Measurements from ENCODE around the gene API5. TPM values are rescaled to one million over a fixed set of nuclear protein-coding genes. Genes with fewer than 3 reads are reported as not detected.

API5 gene
- total and polyA plus RNA-seq, 2 donors, result 56.4 to 76.7 TPM

GRCh38 chr11:43376065-43376464, 64.3 kb downstream of the API5 start:
- Histone ChIP-seq H3K4me1 (ENCODE audit: control insufficient read depth in 2 of 2, insufficient read depth in 2 of 2, low read length in 2 of 2) (no peaks in the 10 kb centered on the region), H3K36me3 (ENCODE audit: control insufficient read depth in 2 of 2, insufficient read depth in 2 of 2, low read length in 1 of 2) (peaks cover 0 to 5% of the 10 kb centered on the region in 2 donors), H3K27me3 (ENCODE audit: control insufficient read depth in 2 of 2, insufficient read depth in 1 of 2, low read length in 1 of 2) (no peaks in the 10 kb centered on the region), H3K4me3 (ENCODE audit: low read length in 2 of 2) (no peak overlapping the region), H3K9me3 (ENCODE audit: control insufficient read depth in 2 of 2, insufficient read depth in 1 of 2, low read length in 1 of 2) (no peaks in the 10 kb centered on the region), H3K27ac (ENCODE audit: low read depth in 1 of 2, low read length in 1 of 2) (no peak overlapping the region)
- 98% methylated on average over 2 of the region's 2 CpGs for WGBS
- no peak for DNase-seq (ENCODE audit: low read depth in 6 of 9, low spot score in 9 of 9)

- H3K4me3 ChIP-seq (ENCODE audit: low read length in 2 of 2), result no peak overlapping the region
- whole genome bisulfite sequencing, result 96% methylated on average over 2 of the region's 2 CpGs
- no peak for DNase-seq (ENCODE audit: low read depth in 6 of 9, low spot score in 9 of 9)
- no peaks in the 10 kb centered on the region for H3K4me1 ChIP-seq (ENCODE audit: control insufficient read depth in 2 of 2, insufficient read depth in 2 of 2, low read length in 2 of 2)
- H3K27ac ChIP-seq (ENCODE audit: low read depth in 1 of 2, low read length in 1 of 2), result no peak overlapping the region
- H3K9me3 ChIP-seq (ENCODE audit: control insufficient read depth in 2 of 2, insufficient read depth in 1 of 2, low read length in 1 of 2), result no peaks in the 10 kb centered on the region
- peaks cover 0 to 10% of the 10 kb centered on the region in 2 donors for H3K36me3 ChIP-seq (ENCODE audit: control insufficient read depth in 2 of 2, insufficient read depth in 2 of 2, low read length in 1 of 2)
- no peaks in the 10 kb centered on the region for H3K27me3 ChIP-seq (ENCODE audit: control insufficient read depth in 2 of 2, insufficient read depth in 1 of 2, low read length in 1 of 2)
These were observed 64.8 kb downstream of the API5 start for GRCh38 chr11:43376594-43376993.

GRCh38 chr11:43377389-43377788, 65.6 kb downstream of the API5 start:
- H3K27ac ChIP-seq (ENCODE audit: low read depth in 1 of 2, low read length in 1 of 2), result no peak overlapping the region
- no peak overlapping the region for H3K4me3 ChIP-seq (ENCODE audit: low read length in 2 of 2)
- no peak for DNase-seq (ENCODE audit: low read depth in 6 of 9, low spot score in 9 of 9)
- no peaks in the 10 kb centered on the region for H3K27me3 ChIP-seq (ENCODE audit: control insufficient read depth in 2 of 2, insufficient read depth in 1 of 2, low read length in 1 of 2)
- no peaks in the 10 kb centered on the region for H3K4me1 ChIP-seq (ENCODE audit: control insufficient read depth in 2 of 2, insufficient read depth in 2 of 2, low read length in 2 of 2)
- H3K36me3 ChIP-seq (ENCODE audit: control insufficient read depth in 2 of 2, insufficient read depth in 2 of 2, low read length in 1 of 2), result peaks cover 0 to 10% of the 10 kb centered on the region in 2 donors
- H3K9me3 ChIP-seq (ENCODE audit: control insufficient read depth in 2 of 2, insufficient read depth in 1 of 2, low read length in 1 of 2), result no peaks in the 10 kb centered on the region

- H3K36me3 ChIP-seq (ENCODE audit: control insufficient read depth in 2 of 2, insufficient read depth in 2 of 2, low read length in 1 of 2), result peaks cover 0 to 10% of the 10 kb centered on the region in 2 donors
- no peaks in the 10 kb centered on the region for H3K4me1 ChIP-seq (ENCODE audit: control insufficient read depth in 2 of 2, insufficient read depth in 2 of 2, low read length in 2 of 2)
- 97% methylated on average over 3 of the region's 3 CpGs for WGBS
- DNase-seq (ENCODE audit: low read depth in 6 of 9, low spot score in 9 of 9), result no peak
- H3K27ac ChIP-seq (ENCODE audit: low read depth in 1 of 2, low read length in 1 of 2), result no peak overlapping the region
- no peak overlapping the region for H3K4me3 ChIP-seq (ENCODE audit: low read length in 2 of 2)
- no peaks in the 10 kb centered on the region for H3K27me3 ChIP-seq (ENCODE audit: control insufficient read depth in 2 of 2, insufficient read depth in 1 of 2, low read length in 1 of 2)
- H3K9me3 ChIP-seq (ENCODE audit: control insufficient read depth in 2 of 2, insufficient read depth in 1 of 2, low read length in 1 of 2), result no peaks in the 10 kb centered on the region
These were observed 67.1 kb downstream of the API5 start for GRCh38 chr11:43378897-43379296.

GRCh38 chr11:43381802-43382201, 70.0 kb downstream of the API5 start:
- H3K9me3 ChIP-seq (ENCODE audit: control insufficient read depth in 2 of 2, insufficient read depth in 1 of 2, low read length in 1 of 2), result no peaks in the 10 kb centered on the region
- H3K4me3 ChIP-seq (ENCODE audit: low read length in 2 of 2), result no peak overlapping the region
- H3K36me3 ChIP-seq (ENCODE audit: control insufficient read depth in 2 of 2, insufficient read depth in 2 of 2, low read length in 1 of 2), result peaks cover 0 to 10% of the 10 kb centered on the region in 2 donors
- DNase-seq (ENCODE audit: low read depth in 6 of 9, low spot score in 9 of 9), result no peak
- WGBS, result 94% methylated on average over 2 of the region's 2 CpGs
- H3K27ac ChIP-seq (ENCODE audit: low read depth in 1 of 2, low read length in 1 of 2), result no peak overlapping the region
- H3K27me3 ChIP-seq (ENCODE audit: control insufficient read depth in 2 of 2, insufficient read depth in 1 of 2, low read length in 1 of 2), result no peaks in the 10 kb centered on the region
- no peaks in the 10 kb centered on the region for H3K4me1 ChIP-seq (ENCODE audit: control insufficient read depth in 2 of 2, insufficient read depth in 2 of 2, low read length in 2 of 2)

- Histone ChIP-seq H3K4me1 (ENCODE audit: control insufficient read depth in 2 of 2, insufficient read depth in 2 of 2, low read length in 2 of 2) (no peaks in the 10 kb centered on the region), H3K9me3 (ENCODE audit: control insufficient read depth in 2 of 2, insufficient read depth in 1 of 2, low read length in 1 of 2) (no peaks in the 10 kb centered on the region), H3K27me3 (ENCODE audit: control insufficient read depth in 2 of 2, insufficient read depth in 1 of 2, low read length in 1 of 2) (no peaks in the 10 kb centered on the region), H3K27ac (ENCODE audit: low read depth in 1 of 2, low read length in 1 of 2) (no peak overlapping the region), H3K36me3 (ENCODE audit: control insufficient read depth in 2 of 2, insufficient read depth in 2 of 2, low read length in 1 of 2) (peaks cover 0 to 15% of the 10 kb centered on the region in 2 donors), H3K4me3 (ENCODE audit: low read length in 2 of 2) (no peak overlapping the region)
- no peak for DNase-seq (ENCODE audit: low read depth in 6 of 9, low spot score in 9 of 9)
- WGBS, result 90% methylated on average over 1 of the region's 1 CpG
These were observed 70.8 kb downstream of the API5 start for GRCh38 chr11:43382614-43383013.

- WGBS, result 88% methylated on average over 5 of the region's 5 CpGs
- Histone ChIP-seq H3K36me3 (ENCODE audit: control insufficient read depth in 2 of 2, insufficient read depth in 2 of 2, low read length in 1 of 2) (peaks cover 3 to 21% of the 10 kb centered on the region in 2 donors), H3K27me3 (ENCODE audit: control insufficient read depth in 2 of 2, insufficient read depth in 1 of 2, low read length in 1 of 2) (no peaks in the 10 kb centered on the region)
These were observed 72.6 kb downstream of the API5 start for GRCh38 chr11:43384393-43384792.

GRCh38 chr11:43392713-43393112, 80.9 kb downstream of the API5 start:
- Histone ChIP-seq H3K4me3 (ENCODE audit: low read length in 2 of 2) (no peak overlapping the region), H3K9me3 (ENCODE audit: control insufficient read depth in 2 of 2, insufficient read depth in 1 of 2, low read length in 1 of 2) (no peaks in the 10 kb centered on the region), H3K4me1 (ENCODE audit: control insufficient read depth in 2 of 2, insufficient read depth in 2 of 2, low read length in 2 of 2) (no peaks in the 10 kb centered on the region), H3K27ac (ENCODE audit: low read depth in 1 of 2, low read length in 1 of 2) (no peak overlapping the region), H3K36me3 (ENCODE audit: control insufficient read depth in 2 of 2, insufficient read depth in 2 of 2, low read length in 1 of 2) (peaks cover 36 to 48% of the 10 kb centered on the region in 2 donors), H3K27me3 (ENCODE audit: control insufficient read depth in 2 of 2, insufficient read depth in 1 of 2, low read length in 1 of 2) (no peaks in the 10 kb centered on the region)
- WGBS, result 76% methylated on average over 5 of the region's 5 CpGs
- no peak for DNase-seq (ENCODE audit: low read depth in 6 of 9, low spot score in 9 of 9)

More at GRCh38 chr11:43384393-43384792, 72.6 kb downstream of the API5 start:
- DNase-seq (ENCODE audit: low read depth in 6 of 9, low spot score in 9 of 9), result no peak
- Histone ChIP-seq H3K4me1 (ENCODE audit: control insufficient read depth in 2 of 2, insufficient read depth in 2 of 2, low read length in 2 of 2) (no peaks in the 10 kb centered on the region), H3K9me3 (ENCODE audit: control insufficient read depth in 2 of 2, insufficient read depth in 1 of 2, low read length in 1 of 2) (no peaks in the 10 kb centered on the region), H3K27ac (ENCODE audit: low read depth in 1 of 2, low read length in 1 of 2) (no peak overlapping the region), H3K4me3 (ENCODE audit: low read length in 2 of 2) (no peak overlapping the region)

- Histone ChIP-seq H3K4me1 (ENCODE audit: control insufficient read depth in 2 of 2, insufficient read depth in 2 of 2, low read length in 2 of 2) (no peaks in the 10 kb centered on the region), H3K36me3 (ENCODE audit: control insufficient read depth in 2 of 2, insufficient read depth in 2 of 2, low read length in 1 of 2) (peaks cover 33 to 55% of the 10 kb centered on the region in 2 donors), H3K4me3 (ENCODE audit: low read length in 2 of 2) (no peak overlapping the region), H3K27ac (ENCODE audit: low read depth in 1 of 2, low read length in 1 of 2) (no peak overlapping the region), H3K27me3 (ENCODE audit: control insufficient read depth in 2 of 2, insufficient read depth in 1 of 2, low read length in 1 of 2) (no peaks in the 10 kb centered on the region), H3K9me3 (ENCODE audit: control insufficient read depth in 2 of 2, insufficient read depth in 1 of 2, low read length in 1 of 2) (no peaks in the 10 kb centered on the region)
- WGBS, result over 99% methylated on average over 2 of the region's 2 CpGs
- no peak for DNase-seq (ENCODE audit: low read depth in 6 of 9, low spot score in 9 of 9)
These were observed 82.1 kb downstream of the API5 start for GRCh38 chr11:43393765-43394355.
